GM21528 (cell line): Measurements from ENCODE around the gene CASZ1.

Experiments used
- ATAC-seq: cut with Tn5 transposase; IDR thresholded peaks from one replicate; pipeline ENCODE4 v1.9.1; 2021; ENCODE audit warnings: mild to moderate bottlenecking, moderate library complexity; ENCODE audit not compliant: unreplicated experiment, low FRiP score

Gene CASZ1

GRCh38 chr1:10692401-10693021 is 103.9 kb downstream of the CASZ1 start:
- ATAC-seq: no peak

GRCh38 chr1:10691740-10692125 is 104.7 kb downstream of the CASZ1 start:
- no peak for ATAC-seq

- no peak for ATAC-seq
Measured at GRCh38 chr1:10691075-10691739, 105.2 kb downstream of the CASZ1 start.

- ATAC-seq: no peak
Measured at GRCh38 chr1:10690484-10690883, 106.0 kb downstream of the CASZ1 start.

GRCh38 chr1:10688409-10688786 is 108.0 kb downstream of the CASZ1 start:
- no peak for ATAC-seq

GRCh38 chr1:10687782-10688408 is 108.6 kb downstream of the CASZ1 start:
- ATAC-seq: no peak

GRCh38 chr1:10687251-10687651 is 109.2 kb downstream of the CASZ1 start:
- no peak for ATAC-seq

GRCh38 chr1:10686404-10687040 is 109.9 kb downstream of the CASZ1 start:
- ATAC-seq: no peak

- no peak for ATAC-seq
Measured at GRCh38 chr1:10685808-10686403, 110.5 kb downstream of the CASZ1 start.

GRCh38 chr1:10685196-10685807 is 111.1 kb downstream of the CASZ1 start:
- ATAC-seq: no peak

GRCh38 chr1:10684221-10684620 is 112.2 kb downstream of the CASZ1 start:
- ATAC-seq: no peak

GRCh38 chr1:10682449-10683309 is 113.8 kb downstream of the CASZ1 start:
- ATAC-seq: no peak

GRCh38 chr1:10682108-10682445 is 114.4 kb downstream of the CASZ1 start:
- ATAC-seq: no peak

- ATAC-seq: no peak
Measured at GRCh38 chr1:10681296-10682107, 114.9 kb downstream of the CASZ1 start.

GRCh38 chr1:10680487-10680886 is 116.0 kb downstream of the CASZ1 start:
- ATAC-seq: no peak

- ATAC-seq: no peak
Measured at GRCh38 chr1:10679496-10680220, 116.8 kb downstream of the CASZ1 start.

- ATAC-seq: no peak
Measured at GRCh38 chr1:10678852-10679251, 117.6 kb downstream of the CASZ1 start.

- ATAC-seq: no peak
Measured at GRCh38 chr1:10678402-10678801, 118.0 kb downstream of the CASZ1 start.
